SK-N-SH (cell line): ENCODE data around the gene C2orf92. TPM values are rescaled to one million over a fixed set of nuclear protein-coding genes. Genes with fewer than 3 reads are reported as not detected.

Source experiments
- CTCF ChIA-PET: fragments of 300-600, 350-600 bp; formaldehyde crosslinking; extraction: SDS; loops from one replicate; lab custom pipeline; 2021; lab: Yijun Ruan, JAX
- POLR2A ChIA-PET: fragments of 350-600 bp; sonication (Branson Sonifier 250); formaldehyde crosslinking; extraction: SDS; loops from one replicate; lab custom pipeline; 2020; ENCODE audit warnings: antibody characterized with exemption, inconsistent platforms; lab: Yijun Ruan, JAX
- DNase-seq: peaks from one replicate; pipeline ENCODE4 v3.0.0; 2012
- H2AFZ ChIP-seq: fragments of 200-600 bp; sonication (generic); 2 replicates; pipeline ENCODE4 v1.8.1; 2016; ENCODE audit warnings: antibody characterized with exemption, mild to moderate bottlenecking, low read depth
- H3F3A ChIP-seq: fragments of 200-600 bp; sonication (generic); replicated peaks from 2 replicates; pipeline ENCODE3; 2016; ENCODE audit warnings: antibody characterized with exemption, mild to moderate bottlenecking; ENCODE audit not compliant: insufficient read depth
- H3K27ac ChIP-seq, 2 experiments: fragments of 200-500 bp in 1 of 2; fragments of 200-600 bp in 1 of 2; sonication (Bioruptor generic) in 1 of 2; sonication (generic), shearing (Covaris generic) in 1 of 2; 2 replicates each; pipeline versions ENCODE4 v1.5.1 to v1.6.1; 2014 to 2016; ENCODE audit warnings: low read depth in 2 of 2, inconsistent platforms in 1 of 2, low read length in 1 of 2, mild to moderate bottlenecking in 1 of 2, mixed read lengths in 1 of 2
- H3K27me3 ChIP-seq: fragments of 200-600 bp; sonication (generic), shearing (Covaris generic); 2 replicates; pipeline ENCODE4 v1.6.1; 2016; ENCODE audit warnings: mixed run types; ENCODE audit not compliant: insufficient read depth
- H3K36me3 ChIP-seq, 2 experiments: fragments of 200-500 bp in 1 of 2; fragments of 200-600 bp in 1 of 2; sonication (Bioruptor generic) in 1 of 2; sonication (generic) in 1 of 2; replicated peaks in 1 of 2; 2 replicates each; pipeline versions ENCODE3 to v1.5.1; 2014 to 2016; ENCODE audit warnings: low read length in 1 of 2, mild to moderate bottlenecking in 1 of 2; ENCODE audit not compliant: insufficient read depth in 2 of 2, control insufficient read depth in 1 of 2
- H3K4me1 ChIP-seq, 2 experiments: fragments of 200-500 bp in 1 of 2; fragments of 200-600 bp in 1 of 2; sonication (Bioruptor generic) in 1 of 2; sonication (generic), shearing (Covaris generic) in 1 of 2; 2 replicates each; pipeline versions ENCODE4 v1.5.1 to v1.6.1; 2014 to 2016; ENCODE audit warnings: low read depth in 1 of 2, low read length in 1 of 2, mixed run types in 1 of 2; ENCODE audit not compliant: insufficient read depth in 2 of 2, control insufficient read depth in 1 of 2
- H3K4me2 ChIP-seq: fragments of 200-600 bp; sonication (generic), shearing (Covaris generic); 2 replicates; pipeline ENCODE4 v1.6.1; 2017; ENCODE audit warnings: mixed run types
- H3K4me3 ChIP-seq, 2 experiments: fragments of 200-500 bp in 1 of 2; fragments of 200-600 bp in 1 of 2; sonication (Bioruptor generic) in 1 of 2; sonication (generic), shearing (Covaris generic) in 1 of 2; 2 replicates each; pipeline versions ENCODE4 v1.5.1 to v1.8.1; 2014 to 2016; ENCODE audit warnings: low read depth in 2 of 2, inconsistent platforms in 1 of 2, low read length in 1 of 2, mild to moderate bottlenecking in 1 of 2, mixed read lengths in 1 of 2, moderate library complexity in 1 of 2
- H3K79me2 ChIP-seq: fragments of 200-600 bp; sonication (generic); 2 replicates; pipeline ENCODE4 v1.8.1; 2017; ENCODE audit warnings: mild to moderate bottlenecking; ENCODE audit not compliant: insufficient read depth
- H3K9ac ChIP-seq: fragments of 200-600 bp; sonication (generic); 2 replicates; pipeline ENCODE4 v1.6.1; 2017; ENCODE audit warnings: mixed run types
- H3K9me2 ChIP-seq: fragments of 200-600 bp; sonication (generic); 2 replicates; pipeline ENCODE4 v1.6.1; 2017; ENCODE audit warnings: mixed run types
- H3K9me3 ChIP-seq: fragments of 200-600 bp; sonication (generic); 2 replicates; pipeline ENCODE4 v1.6.1; 2017; ENCODE audit warnings: mixed run types, mild to moderate bottlenecking, moderate library complexity
- H4K20me1 ChIP-seq: fragments of 200-600 bp; sonication (generic); 2 replicates; pipeline ENCODE4 v1.6.1; 2017; ENCODE audit warnings: mild to moderate bottlenecking, mixed run types; ENCODE audit not compliant: insufficient read depth
- CHD2 ChIP-seq: fragments of 150-350 bp; IDR thresholded peaks from 2 replicates; pipeline ENCODE4 v1.6.1; 2018; ENCODE audit warnings: low read length; ENCODE audit not compliant: partially characterized antibody
- ELF1 ChIP-seq: IDR thresholded peaks from 2 replicates; pipeline ENCODE4 v1.4.0; 2012
- EP300 ChIP-seq, 2 experiments: IDR thresholded peaks; 2 replicates each; pipeline versions ENCODE4 v1.4.0 to v1.6.1; 2012; ENCODE audit warnings: borderline replicate concordance in 1 of 2, low read depth in 1 of 2, low read length in 1 of 2
- EZH2phosphoT487 ChIP-seq: fragments of 200-600 bp; sonication (generic); IDR thresholded peaks from 2 replicates; pipeline ENCODE4 v1.6.1; 2017; ENCODE audit warnings: low read depth, mixed run types, mild to moderate bottlenecking, antibody characterized with exemption, moderate library complexity, borderline replicate concordance
- FOXM1 ChIP-seq: IDR thresholded peaks from 2 replicates; pipeline ENCODE4 v1.4.0; 2012; ENCODE audit warnings: low read depth, mild to moderate bottlenecking
- GATA2 ChIP-seq: sonication (generic); formaldehyde crosslinking; IDR thresholded peaks from 2 replicates; pipeline ENCODE4 v1.5.0; 2020; ENCODE audit warnings: mild to moderate bottlenecking, missing genetic modification reagents
- MXI1 ChIP-seq: IDR thresholded peaks from 2 replicates; pipeline ENCODE4 v1.6.1; 2012; ENCODE audit warnings: mild to moderate bottlenecking, low read depth, low read length, improper control_type of control experiment
- NRF1 ChIP-seq: IDR thresholded peaks from 2 replicates; pipeline ENCODE4 v1.6.1; 2012; ENCODE audit warnings: low read depth, mild to moderate bottlenecking, low read length
- RAD21 ChIP-seq: IDR thresholded peaks from 2 replicates; pipeline ENCODE4 v1.6.1; 2012; ENCODE audit warnings: mild to moderate bottlenecking, low read length
- RFX5 ChIP-seq: IDR thresholded peaks from 2 replicates; pipeline ENCODE4 v1.6.1; 2012; ENCODE audit warnings: mild to moderate bottlenecking, improper control_type of control experiment, low read length
- SIN3A ChIP-seq: IDR thresholded peaks from 2 replicates; pipeline ENCODE4 v1.6.1; 2012; ENCODE audit warnings: low read depth, mild to moderate bottlenecking, low read length, moderate library complexity, borderline replicate concordance
- YY1 ChIP-seq: IDR thresholded peaks from 2 replicates; pipeline ENCODE4 v1.4.0; 2012; ENCODE audit warnings: low read depth, mild to moderate bottlenecking
- WGBS: methylation state at CpG from one replicate; pipeline ENCODE4 v1.1.6; 2017; ENCODE audit warnings: low lambda C conversion rate; 5-methylcytosine and 5-hydroxymethylcytosine counted together
- polyA plus RNA-seq, 3 experiments: library from polyadenylated mRNA; depleted of rRNA; stranded (reverse); fragments of >200 nt; gene quantifications; 2 replicates each; pipeline ENCODE4 v1.2.3, GENCODE V29; 2012
- TF ChIP-seq, protein P1 (sequence below): IDR thresholded peaks from 2 replicates; pipeline ENCODE4 v1.6.1; 2012; ENCODE audit warnings: mild to moderate bottlenecking, low read depth, low read length, moderate library complexity
- TF ChIP-seq, protein P2 (sequence below): IDR thresholded peaks from 2 replicates; pipeline ENCODE4; 2012
- TF ChIP-seq, protein P3 (sequence below): IDR thresholded peaks from 2 replicates; pipeline ENCODE4 v1.4.0; 2012; ENCODE audit warnings: low read depth, borderline replicate concordance
- TF ChIP-seq, protein P4 (sequence below): fragments of 200-600 bp; sonication (generic); IDR thresholded peaks from 2 replicates; pipeline ENCODE4 v1.6.1; 2017; ENCODE audit warnings: antibody characterized with exemption, mild to moderate bottlenecking, moderate library complexity

C2orf92 gene
- polyA plus RNA-seq, 1 of the 3 experiments (the other 2 are of a cell fraction), result 3.1 TPM

DNA sequence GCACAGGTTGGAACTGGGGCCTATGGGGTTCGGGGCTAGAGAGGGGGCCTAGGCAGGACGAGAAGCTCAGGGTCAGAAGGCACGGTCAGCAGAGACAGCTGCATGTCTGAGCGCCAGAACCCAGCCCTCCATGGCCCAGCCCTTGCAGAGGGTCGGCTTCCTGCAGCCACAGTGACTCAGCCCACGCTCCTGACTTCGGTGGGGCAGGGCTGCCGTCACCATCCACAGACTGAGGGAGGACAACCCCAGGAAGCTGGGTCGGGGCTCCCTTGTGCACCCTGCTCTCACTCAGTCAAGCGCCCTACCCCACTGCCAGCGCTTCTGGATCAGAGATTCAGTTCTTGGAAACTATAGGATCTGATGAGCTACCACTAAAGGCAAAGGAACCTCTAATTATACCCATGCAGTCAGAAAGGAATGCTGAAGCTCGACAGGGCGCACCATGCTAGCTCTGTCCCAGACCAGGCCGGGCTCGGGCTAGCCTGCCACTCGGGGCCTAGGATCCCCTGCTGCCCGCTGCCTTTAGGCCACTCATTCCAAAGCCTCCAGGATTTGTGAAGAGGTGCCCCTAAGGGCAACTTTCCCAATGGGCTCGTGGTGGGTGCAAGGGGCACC lies 8.6 kb upstream of the C2orf92 start:
- Histone ChIP-seq H3K79me2 (peaks cover 31% of the 10 kb centered on the region), H2AFZ (no peak overlapping the region), H3K4me2 (peak overlapping the region; percentile 97; the same call in 1 of the 2 replicates), H3K4me1 (peaks cover 15% of the 10 kb centered on the region in 2 experiments; a peak in 3 of 4 replicates), H3K9ac (no peak overlapping the region), H4K20me1 (0 out of 2 replicates have a peak, but pooled peaks cover 7% of the 10 kb centered on the region), H3K27ac (no peak overlapping the region), H3K9me2 (no peaks in the 10 kb centered on the region), H3F3A (peaks cover 15% of the 10 kb centered on the region), H3K36me3 (peaks cover 5 to 32% of the 10 kb centered on the region in 2 experiments), H3K4me3 (no peak overlapping the region; a peak in 1 of 4 replicates), H3K9me3 (no peaks in the 10 kb centered on the region), H3K27me3 (no peaks in the 10 kb centered on the region)
- no peak for DNase-seq
- TF ChIP-seq EP300 (IDR thresholded peaks at IDR 0.05; ENCODE audit: borderline replicate concordance in 1 of 2, low read depth in 1 of 2, low read length in 1 of 2) (no peak), RFX5 (no peak), ELF1 (no peak), SIN3A (no peak), FOXM1 (no peak), GATA2 (no peak), CHD2 (no peak), YY1 (no peak), NRF1 (no peak), RAD21 (no peak), EZH2phosphoT487 (no peak), MXI1 (no peak)
- TF ChIP-seq, protein P1, sequence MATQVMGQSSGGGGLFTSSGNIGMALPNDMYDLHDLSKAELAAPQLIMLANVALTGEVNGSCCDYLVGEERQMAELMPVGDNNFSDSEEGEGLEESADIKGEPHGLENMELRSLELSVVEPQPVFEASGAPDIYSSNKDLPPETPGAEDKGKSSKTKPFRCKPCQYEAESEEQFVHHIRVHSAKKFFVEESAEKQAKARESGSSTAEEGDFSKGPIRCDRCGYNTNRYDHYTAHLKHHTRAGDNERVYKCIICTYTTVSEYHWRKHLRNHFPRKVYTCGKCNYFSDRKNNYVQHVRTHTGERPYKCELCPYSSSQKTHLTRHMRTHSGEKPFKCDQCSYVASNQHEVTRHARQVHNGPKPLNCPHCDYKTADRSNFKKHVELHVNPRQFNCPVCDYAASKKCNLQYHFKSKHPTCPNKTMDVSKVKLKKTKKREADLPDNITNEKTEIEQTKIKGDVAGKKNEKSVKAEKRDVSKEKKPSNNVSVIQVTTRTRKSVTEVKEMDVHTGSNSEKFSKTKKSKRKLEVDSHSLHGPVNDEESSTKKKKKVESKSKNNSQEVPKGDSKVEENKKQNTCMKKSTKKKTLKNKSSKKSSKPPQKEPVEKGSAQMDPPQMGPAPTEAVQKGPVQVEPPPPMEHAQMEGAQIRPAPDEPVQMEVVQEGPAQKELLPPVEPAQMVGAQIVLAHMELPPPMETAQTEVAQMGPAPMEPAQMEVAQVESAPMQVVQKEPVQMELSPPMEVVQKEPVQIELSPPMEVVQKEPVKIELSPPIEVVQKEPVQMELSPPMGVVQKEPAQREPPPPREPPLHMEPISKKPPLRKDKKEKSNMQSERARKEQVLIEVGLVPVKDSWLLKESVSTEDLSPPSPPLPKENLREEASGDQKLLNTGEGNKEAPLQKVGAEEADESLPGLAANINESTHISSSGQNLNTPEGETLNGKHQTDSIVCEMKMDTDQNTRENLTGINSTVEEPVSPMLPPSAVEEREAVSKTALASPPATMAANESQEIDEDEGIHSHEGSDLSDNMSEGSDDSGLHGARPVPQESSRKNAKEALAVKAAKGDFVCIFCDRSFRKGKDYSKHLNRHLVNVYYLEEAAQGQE, result no peak
- TF ChIP-seq, protein P2, sequence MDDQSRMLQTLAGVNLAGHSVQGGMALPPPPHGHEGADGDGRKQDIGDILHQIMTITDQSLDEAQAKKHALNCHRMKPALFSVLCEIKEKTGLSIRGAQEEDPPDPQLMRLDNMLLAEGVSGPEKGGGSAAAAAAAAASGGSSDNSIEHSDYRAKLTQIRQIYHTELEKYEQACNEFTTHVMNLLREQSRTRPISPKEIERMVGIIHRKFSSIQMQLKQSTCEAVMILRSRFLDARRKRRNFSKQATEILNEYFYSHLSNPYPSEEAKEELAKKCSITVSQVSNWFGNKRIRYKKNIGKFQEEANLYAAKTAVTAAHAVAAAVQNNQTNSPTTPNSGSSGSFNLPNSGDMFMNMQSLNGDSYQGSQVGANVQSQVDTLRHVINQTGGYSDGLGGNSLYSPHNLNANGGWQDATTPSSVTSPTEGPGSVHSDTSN, result no peak
- TF ChIP-seq, protein P3, sequence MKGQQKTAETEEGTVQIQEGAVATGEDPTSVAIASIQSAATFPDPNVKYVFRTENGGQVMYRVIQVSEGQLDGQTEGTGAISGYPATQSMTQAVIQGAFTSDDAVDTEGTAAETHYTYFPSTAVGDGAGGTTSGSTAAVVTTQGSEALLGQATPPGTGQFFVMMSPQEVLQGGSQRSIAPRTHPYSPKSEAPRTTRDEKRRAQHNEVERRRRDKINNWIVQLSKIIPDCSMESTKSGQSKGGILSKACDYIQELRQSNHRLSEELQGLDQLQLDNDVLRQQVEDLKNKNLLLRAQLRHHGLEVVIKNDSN, result no peak
- TF ChIP-seq, protein P4, sequence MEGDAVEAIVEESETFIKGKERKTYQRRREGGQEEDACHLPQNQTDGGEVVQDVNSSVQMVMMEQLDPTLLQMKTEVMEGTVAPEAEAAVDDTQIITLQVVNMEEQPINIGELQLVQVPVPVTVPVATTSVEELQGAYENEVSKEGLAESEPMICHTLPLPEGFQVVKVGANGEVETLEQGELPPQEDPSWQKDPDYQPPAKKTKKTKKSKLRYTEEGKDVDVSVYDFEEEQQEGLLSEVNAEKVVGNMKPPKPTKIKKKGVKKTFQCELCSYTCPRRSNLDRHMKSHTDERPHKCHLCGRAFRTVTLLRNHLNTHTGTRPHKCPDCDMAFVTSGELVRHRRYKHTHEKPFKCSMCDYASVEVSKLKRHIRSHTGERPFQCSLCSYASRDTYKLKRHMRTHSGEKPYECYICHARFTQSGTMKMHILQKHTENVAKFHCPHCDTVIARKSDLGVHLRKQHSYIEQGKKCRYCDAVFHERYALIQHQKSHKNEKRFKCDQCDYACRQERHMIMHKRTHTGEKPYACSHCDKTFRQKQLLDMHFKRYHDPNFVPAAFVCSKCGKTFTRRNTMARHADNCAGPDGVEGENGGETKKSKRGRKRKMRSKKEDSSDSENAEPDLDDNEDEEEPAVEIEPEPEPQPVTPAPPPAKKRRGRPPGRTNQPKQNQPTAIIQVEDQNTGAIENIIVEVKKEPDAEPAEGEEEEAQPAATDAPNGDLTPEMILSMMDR, result no peak
- WGBS, result 82% methylated on average over 12 of the region's 18 CpGs
- POLR2A ChIA-PET, result interaction anchor here (2.6 kb wide), 1 partner anchor 9 kb away, joined by 7 read pairs; no protein-coding TSS in a partner anchor
- CTCF ChIA-PET, result interaction anchor here (1.8 to 8.6 kb wide), 4 partner anchors 10 to 70 kb away, joined by 6 to 88 read pairs (median 7); partner anchors contain the start of gene COX5B
